Measurements from ENCODE around the gene LPAR1.
A peak's percentile ranks its signal among the peaks of the same experiment; 100 is the strongest.

LPAR1 gene

GRCh38 chr9:111038331-111039230, at the start of gene LPAR1:
TSS of gene LPAR1 (minus strand) at chr9:111038470. CDS start at chr9:110972117, 66,353 bp downstream.
- TF ChIP-seq, protein P1, sequence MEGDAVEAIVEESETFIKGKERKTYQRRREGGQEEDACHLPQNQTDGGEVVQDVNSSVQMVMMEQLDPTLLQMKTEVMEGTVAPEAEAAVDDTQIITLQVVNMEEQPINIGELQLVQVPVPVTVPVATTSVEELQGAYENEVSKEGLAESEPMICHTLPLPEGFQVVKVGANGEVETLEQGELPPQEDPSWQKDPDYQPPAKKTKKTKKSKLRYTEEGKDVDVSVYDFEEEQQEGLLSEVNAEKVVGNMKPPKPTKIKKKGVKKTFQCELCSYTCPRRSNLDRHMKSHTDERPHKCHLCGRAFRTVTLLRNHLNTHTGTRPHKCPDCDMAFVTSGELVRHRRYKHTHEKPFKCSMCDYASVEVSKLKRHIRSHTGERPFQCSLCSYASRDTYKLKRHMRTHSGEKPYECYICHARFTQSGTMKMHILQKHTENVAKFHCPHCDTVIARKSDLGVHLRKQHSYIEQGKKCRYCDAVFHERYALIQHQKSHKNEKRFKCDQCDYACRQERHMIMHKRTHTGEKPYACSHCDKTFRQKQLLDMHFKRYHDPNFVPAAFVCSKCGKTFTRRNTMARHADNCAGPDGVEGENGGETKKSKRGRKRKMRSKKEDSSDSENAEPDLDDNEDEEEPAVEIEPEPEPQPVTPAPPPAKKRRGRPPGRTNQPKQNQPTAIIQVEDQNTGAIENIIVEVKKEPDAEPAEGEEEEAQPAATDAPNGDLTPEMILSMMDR (IDR thresholded peaks at IDR 0.05; ENCODE audit: insufficient read depth, low read length, poor library complexity, severe bottlenecking), result no peak
- DNase-seq (ENCODE audit: extremely low read depth, insufficient read length), result peak; percentile 63
- Histone ChIP-seq H3K4me3 (replicated peaks; ENCODE audit: low read depth, low read length) (peak within 1 kb of the TSS; percentile 58), H3K27me3 (replicated peaks; ENCODE audit: control insufficient read depth, insufficient read depth, low read length) (no peaks in the 10 kb centered on the region), H3K36me3 (ENCODE audit: control insufficient read depth, insufficient read depth, low read length) (no peaks in the 10 kb centered on the region)

DNA sequence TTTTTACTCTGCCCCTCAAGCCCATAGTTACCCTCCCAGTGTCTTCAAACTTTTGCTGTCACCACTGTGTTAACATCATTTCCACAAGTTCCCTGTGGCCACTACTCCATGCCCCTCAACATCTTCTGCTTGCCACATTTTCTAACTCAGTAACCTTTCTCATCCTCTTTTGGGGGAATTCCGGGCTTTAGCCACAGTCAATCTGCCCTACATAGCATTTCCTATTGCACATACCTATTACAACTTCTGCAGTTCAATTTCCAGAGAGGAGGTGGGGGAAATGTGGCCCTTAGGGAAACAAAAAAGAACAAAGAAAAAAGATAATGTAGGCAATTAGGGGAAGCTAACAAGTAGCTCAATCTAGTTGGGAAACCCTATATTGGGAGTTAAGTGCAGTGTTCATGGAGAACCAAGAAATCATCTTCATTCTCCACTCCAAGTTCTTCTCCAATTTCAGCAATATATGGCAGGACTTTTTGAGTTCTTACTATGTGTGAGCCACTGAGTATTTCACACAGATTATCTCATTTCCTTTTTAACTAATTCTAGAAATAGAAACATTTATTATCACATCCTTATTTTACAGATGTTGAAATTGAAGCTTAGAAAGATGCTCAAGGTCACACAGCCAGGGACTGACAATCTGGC, 40.2 kb upstream of the LPAR1 start:
- TF ChIP-seq, protein P1 (IDR thresholded peaks at IDR 0.05; ENCODE audit: insufficient read depth, low read length, poor library complexity, severe bottlenecking), result no peak
- Histone ChIP-seq H3K4me3 (replicated peaks; ENCODE audit: low read depth, low read length) (no peak overlapping the region), H3K27me3 (replicated peaks; ENCODE audit: control insufficient read depth, insufficient read depth, low read length) (no peaks in the 10 kb centered on the region), H3K36me3 (ENCODE audit: control insufficient read depth, insufficient read depth, low read length) (no peaks in the 10 kb centered on the region)
- DNase-seq (ENCODE audit: extremely low read depth, insufficient read length), result peak; percentile 60

DNA sequence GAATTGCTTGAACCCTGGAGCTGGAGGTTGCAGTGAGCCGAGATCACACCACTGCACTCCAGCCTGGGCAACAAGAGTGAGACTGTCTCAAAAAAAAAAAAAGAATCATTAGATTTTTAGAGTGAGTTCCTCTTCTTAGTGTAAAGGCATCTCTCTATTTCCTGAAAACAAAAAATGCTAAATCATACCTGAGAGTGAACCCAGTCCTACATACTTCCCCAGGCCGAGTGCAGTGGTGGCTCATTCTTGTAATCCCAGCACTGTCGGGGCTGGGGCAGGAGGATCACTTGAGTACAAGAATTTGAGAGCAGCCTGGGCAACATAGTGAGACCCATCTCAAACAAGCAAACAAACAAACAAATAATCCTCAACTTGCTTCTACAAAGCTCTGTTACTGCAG, 38.2 kb upstream of the LPAR1 start:
- DNase-seq (ENCODE audit: extremely low read depth, insufficient read length), result peak; percentile 49
- Histone ChIP-seq H3K36me3 (ENCODE audit: control insufficient read depth, insufficient read depth, low read length) (no peaks in the 10 kb centered on the region), H3K4me3 (replicated peaks; ENCODE audit: low read depth, low read length) (no peak overlapping the region), H3K27me3 (replicated peaks; ENCODE audit: control insufficient read depth, insufficient read depth, low read length) (no peaks in the 10 kb centered on the region)
- TF ChIP-seq, protein P1 (IDR thresholded peaks at IDR 0.05; ENCODE audit: insufficient read depth, low read length, poor library complexity, severe bottlenecking), result no peak

- no peak overlapping the region for H3K4me3 ChIP-seq (replicated peaks; ENCODE audit: low read depth, low read length)
- H3K36me3 ChIP-seq (ENCODE audit: control insufficient read depth, insufficient read depth, low read length), result no peaks in the 10 kb centered on the region
- DNase-seq (ENCODE audit: extremely low read depth, insufficient read length), result peak; percentile 30
- H3K27me3 ChIP-seq (replicated peaks; ENCODE audit: control insufficient read depth, insufficient read depth, low read length), result no peaks in the 10 kb centered on the region
- TF ChIP-seq, protein P1 (IDR thresholded peaks at IDR 0.05; ENCODE audit: insufficient read depth, low read length, poor library complexity, severe bottlenecking), result no peak
These were observed 37.8 kb upstream of the LPAR1 start for GRCh38 chr9:111076042-111076441.

GRCh38 chr9:111074395-111074794, 36.1 kb upstream of the LPAR1 start:
- Histone ChIP-seq H3K4me3 (replicated peaks; ENCODE audit: low read depth, low read length) (no peak overlapping the region), H3K27me3 (replicated peaks; ENCODE audit: control insufficient read depth, insufficient read depth, low read length) (no peaks in the 10 kb centered on the region), H3K36me3 (ENCODE audit: control insufficient read depth, insufficient read depth, low read length) (no peaks in the 10 kb centered on the region)
- DNase-seq (ENCODE audit: extremely low read depth, insufficient read length), result no peak
- TF ChIP-seq, protein P1 (IDR thresholded peaks at IDR 0.05; ENCODE audit: insufficient read depth, low read length, poor library complexity, severe bottlenecking), result no peak

All from GM06990 (cell line).